HG03439 (cell line): ENCODE data around the gene UBAC2.
"Not testable (repeated sequence)": the region's sequence is repeated elsewhere in the genome, so short reads cannot be mapped to it uniquely, and the experiment has no call there.

Experiments used
- ATAC-seq: cut with Tn5 transposase; IDR thresholded peaks from one replicate; pipeline ENCODE4 v1.9.1; 2021; ENCODE audit warnings: mild to moderate bottlenecking, moderate library complexity; ENCODE audit not compliant: unreplicated experiment

UBAC2 gene

DNA sequence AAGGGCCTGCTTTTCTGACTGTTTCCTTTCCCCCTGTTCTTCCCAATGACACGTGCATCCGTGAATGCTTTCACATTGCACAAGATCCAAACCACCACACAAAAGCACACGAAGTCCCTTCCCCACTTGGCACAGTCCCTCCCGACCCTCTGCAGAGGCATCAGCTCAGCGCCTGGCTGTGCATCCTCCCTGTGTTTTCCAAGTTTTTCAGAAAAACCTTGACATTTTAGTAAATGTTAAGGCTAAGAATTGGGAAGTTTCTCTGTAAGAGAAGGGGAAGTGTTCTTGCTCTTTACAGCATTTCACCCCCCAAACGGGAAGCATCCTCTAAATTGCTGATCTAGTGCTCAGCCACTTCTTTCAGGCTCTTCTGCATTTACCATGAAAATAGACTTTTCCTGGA, 206.1 kb downstream of the UBAC2 start:
- ATAC-seq = no peak

GRCh38 chr13:99407906-99408702, 207.4 kb downstream of the UBAC2 start:
- ATAC-seq = no peak

GRCh38 chr13:99408703-99409000, 208.0 kb downstream of the UBAC2 start:
- no peak for ATAC-seq

DNA sequence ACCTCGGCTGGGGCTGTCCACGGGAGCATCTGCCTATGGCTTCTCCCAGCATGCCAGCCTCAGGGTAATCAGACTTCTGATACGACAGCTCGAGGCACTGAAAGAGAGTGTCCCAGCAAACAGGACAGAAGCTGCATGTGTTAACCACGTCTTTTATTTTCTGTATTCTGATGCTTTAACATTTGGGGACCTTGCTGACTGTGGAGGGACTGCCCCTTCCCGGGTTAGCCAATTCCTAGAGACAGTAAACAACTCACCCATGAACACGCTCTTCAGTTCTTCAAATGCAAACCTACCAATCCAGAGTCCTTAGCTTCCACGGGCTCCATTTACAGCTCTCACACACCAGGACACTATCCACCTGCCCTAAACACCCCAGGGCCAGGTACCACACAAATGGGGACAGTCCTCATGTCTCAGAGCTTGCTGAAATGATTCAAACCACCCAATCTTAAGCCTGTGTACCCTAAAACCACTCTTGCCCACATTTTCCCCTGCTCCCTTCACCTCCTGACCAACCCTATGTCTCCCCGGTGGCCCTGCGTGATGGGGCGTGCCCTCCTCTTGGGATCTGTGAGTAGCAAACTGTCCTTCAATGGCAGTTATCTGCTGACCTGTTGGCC, 208.9 kb downstream of the UBAC2 start:
- not testable (repeated sequence) for ATAC-seq

- ATAC-seq = not testable (repeated sequence)
Observed at GRCh38 chr13:99410646-99411475, 210.2 kb downstream of the UBAC2 start.

DNA sequence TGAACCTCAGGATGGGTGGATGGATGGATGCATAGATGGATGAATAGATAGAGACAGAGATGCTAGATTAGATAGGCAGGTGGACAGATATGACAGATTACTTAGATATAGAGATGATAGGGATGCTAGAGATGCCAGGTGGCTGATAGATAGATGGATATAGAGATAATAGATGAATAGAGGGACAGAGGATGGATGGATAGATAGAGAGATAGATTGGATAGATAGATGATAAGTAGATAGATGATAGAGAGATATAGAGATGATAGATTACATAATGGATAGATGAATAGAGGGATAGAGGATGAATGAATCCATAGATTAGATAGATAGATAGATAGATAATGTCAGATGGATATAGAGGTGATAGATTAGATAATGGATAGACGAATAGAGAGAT, 212.2 kb downstream of the UBAC2 start:
- ATAC-seq = no peak

DNA sequence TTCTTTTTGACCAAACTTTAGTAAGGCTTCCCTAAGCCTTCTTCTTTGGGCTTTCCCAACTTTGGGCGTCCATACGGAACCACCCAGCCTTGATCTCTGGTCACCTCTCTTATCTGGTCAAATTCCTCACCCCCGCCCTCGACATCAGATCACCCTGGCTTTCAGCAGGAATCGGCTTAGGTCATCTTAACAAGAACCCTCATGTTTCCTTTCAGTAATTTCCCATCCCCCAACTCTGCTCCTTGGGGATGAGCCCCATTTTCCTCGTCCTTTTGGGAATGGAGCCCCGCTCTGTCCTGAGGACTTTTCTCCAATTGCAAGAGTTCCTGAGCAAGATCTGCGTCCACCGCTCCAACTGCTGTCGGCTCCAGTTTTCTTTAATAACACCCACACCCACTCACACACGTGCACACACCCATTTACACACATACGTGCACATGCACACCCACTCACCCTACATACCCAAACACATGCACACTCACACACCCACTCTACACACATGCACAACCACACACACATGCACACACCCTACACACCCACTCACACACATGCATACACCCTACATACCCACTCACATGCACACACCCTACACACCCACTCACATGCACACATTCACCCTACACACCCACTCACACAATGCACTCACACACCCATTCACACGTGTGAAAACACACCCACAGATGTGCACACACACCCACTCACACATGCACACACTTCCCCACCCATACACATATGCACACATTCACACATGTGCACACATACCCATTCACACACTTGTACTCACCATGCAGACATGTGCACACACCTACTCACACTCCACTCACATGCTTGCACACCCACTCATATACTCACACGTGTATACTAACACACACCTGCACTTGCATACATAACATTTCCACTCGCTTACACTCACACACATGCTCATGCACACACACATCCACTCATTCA, 213.7 kb downstream of the UBAC2 start:
- ATAC-seq = no peak

DNA sequence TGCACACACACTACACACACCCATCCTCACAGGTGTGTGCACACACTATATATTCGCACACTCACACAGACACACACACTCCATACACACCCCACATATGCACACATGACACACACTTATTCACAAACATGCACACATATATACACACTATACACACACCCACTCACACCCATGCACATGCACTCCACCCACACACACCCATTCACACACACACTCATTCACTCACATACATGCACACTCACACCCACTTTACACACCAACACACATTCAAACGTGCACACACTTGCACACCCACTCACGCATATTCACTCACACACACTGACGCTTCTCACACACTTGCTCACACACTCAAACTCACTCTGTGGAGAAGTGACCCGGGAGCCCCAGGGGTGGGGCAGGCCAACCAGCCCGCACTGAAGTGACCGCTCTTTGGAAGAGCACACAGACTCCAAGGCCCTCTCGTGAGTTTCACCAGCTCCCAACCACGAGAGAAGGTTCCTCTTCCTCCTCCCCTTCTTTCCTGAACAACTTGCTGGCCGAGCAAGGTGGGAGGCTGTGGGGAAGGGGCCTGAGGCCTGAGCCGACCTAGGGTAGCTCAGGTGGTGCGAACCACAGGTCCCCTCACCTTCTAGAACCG, 214.5 kb downstream of the UBAC2 start:
- ATAC-seq = no peak

GRCh38 chr13:99415851-99416331, 215.2 kb downstream of the UBAC2 start:
- ATAC-seq = no peak

DNA sequence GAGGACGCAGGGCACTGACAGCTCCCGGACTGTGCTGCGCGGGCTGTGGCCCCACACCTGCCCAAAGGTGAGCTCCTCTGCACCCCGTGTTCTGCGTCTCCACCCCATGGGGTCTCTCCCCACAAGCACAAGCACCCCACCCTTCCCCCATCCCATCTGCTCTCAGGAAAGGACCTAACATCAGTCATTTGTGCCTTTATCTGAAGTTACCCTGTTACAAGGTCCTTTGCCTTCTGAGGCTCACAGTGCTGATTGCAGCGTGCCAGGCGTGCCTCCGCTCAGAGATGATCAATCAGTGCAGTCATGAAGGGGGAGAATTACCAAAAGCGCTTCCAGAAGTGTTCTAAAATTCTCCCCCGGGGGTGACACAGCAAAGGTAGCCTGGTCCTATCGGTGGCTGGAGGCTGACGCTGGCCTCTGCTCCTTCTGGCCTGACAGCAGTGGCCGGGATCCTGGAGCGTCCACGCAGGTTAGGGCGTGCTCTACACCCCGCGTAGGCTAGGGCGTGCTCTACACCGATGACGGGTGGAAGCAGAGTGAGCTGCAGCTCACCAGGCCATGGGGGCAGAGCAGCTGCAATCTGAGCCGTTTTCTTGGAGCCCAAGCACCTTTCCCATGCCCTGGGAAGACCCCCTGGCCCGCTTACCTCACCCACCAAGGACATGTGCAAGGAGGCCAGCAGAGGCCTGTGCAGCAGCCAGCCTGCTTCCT, 215.9 kb downstream of the UBAC2 start:
- no peak for ATAC-seq

DNA sequence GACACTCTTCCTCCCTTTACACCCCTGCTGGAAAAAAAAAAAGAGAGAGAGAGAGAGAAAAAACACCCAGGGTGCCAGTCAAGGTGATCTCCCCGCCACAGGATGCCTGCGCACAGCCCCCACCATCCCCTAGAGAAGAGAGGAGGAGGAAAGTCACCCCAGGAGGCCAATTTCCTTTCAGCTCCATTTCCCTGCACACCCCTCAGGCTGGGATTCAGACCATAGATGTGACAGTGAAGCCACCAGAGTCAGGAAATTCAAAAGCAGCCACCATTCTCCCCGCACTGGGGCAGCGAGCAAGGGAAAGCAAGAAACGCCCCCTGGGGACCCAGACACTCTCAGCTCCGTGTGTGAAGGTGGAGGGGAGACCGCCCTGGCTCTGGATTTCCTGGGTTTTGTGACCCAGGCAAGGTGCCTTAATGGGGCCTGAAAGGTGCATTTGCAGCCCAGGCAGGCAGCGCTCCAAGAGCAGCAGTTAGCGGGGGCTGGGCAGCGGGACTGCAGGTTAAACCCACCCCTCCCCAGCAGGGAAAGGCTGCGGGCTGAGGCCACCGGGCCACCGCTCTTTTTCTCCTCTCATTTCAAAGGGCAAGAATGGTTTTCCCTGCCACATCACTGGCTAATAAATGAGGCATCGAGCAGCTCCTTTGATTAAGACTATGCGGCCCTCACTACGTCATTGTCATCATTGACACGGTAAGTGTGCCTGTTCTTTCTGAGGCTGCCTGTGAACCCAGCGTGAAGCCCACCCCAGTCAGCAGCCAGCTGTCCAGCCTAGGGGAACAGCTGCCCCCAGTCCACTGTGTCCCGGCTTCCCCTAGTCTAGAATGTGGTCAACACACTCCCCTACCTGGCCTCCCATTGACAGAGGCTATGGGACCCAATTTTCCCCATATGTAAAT, 216.8 kb downstream of the UBAC2 start:
- no peak for ATAC-seq

- no peak for ATAC-seq
Observed at GRCh38 chr13:99418103-99418842, 217.6 kb downstream of the UBAC2 start.

DNA sequence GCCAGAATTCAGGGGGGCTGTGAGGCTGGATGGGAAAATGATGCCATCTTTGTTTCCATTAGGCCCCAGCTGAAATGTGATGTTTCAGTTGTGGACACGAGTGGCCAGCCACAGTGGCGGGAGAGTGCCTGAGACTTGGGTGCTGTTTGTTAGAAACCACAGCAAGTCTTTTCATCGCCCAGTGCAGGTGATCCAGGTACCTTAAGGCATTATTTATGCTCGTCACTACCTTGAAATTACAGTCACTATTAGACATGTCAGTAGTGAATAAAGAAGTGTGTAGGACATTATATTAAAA, 218.1 kb downstream of the UBAC2 start:
- ATAC-seq = no peak

DNA sequence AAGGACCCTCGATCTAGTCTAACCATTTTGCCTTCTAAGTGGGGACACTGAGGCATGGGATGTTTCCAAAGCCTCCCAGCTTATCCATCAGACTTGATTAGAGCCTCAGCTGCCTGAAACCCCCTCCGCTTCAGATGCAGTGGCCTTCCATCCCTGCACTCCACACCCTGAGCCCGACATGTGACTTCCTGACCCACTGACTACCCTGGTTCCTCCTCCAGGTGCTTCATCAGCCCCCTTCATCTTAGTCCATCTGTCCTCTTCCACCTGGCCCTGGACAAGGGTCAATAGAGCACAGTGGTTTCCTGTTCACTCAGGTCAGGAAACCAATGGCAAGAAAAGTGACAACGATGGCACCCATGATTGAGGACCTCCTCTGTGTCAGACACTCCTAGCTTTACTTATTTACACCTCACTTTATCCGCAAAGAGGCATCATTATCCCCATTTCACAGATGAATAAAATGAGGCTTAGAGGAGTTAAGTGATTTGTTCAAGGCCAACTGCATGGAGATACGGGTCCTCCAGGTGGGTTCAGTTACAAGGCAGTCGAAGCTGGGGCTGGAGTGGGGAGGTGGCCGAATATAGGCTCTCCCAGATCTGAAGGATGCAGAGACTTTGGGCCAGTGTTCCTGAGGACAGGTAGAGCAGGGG, 219.1 kb downstream of the UBAC2 start:
- ATAC-seq = no peak

- no peak for ATAC-seq
Observed at GRCh38 chr13:99421271-99421670, 220.6 kb downstream of the UBAC2 start.

- no peak for ATAC-seq
Observed at GRCh38 chr13:99421758-99422585, 221.3 kb downstream of the UBAC2 start.
